Cortex of kidney (tissue), 1 donor: ENCODE measurements around the gene SRC.

Experiments
- DNase-seq: peaks from one replicate; lab custom pipeline; 2025; lab: John Stamatoyannopoulos, UW

Gene SRC

GRCh38 chr20:37383229-37383989 is 37.5 kb downstream of the SRC start:
- no peak for DNase-seq

DNA sequence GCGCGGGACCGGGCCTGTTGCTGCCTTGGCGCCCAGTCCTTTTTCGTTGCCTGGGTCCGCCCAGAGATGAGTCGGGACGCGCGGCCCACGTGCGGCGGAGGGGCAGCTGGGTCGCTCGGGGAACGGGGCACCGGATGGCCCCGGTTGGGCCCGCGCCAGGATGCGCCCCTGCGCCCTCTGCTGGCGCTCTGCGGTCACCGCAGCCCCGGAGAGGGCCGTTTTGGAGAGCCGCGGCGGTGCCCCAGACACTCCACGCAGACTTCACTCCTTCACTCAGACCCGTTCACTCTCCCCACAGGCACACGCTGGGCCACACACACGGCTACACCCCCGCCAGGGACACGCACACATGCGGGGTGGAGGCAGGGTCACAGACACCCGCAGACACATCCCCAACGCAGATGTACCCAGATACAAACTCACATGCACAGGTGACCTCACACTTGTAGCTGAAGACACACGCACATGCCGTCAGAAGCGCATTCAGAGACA is 38.8 kb downstream of the SRC start:
- DNase-seq: no peak

GRCh38 chr20:37385176-37385575 is 39.2 kb downstream of the SRC start:
- DNase-seq: no peak

DNA sequence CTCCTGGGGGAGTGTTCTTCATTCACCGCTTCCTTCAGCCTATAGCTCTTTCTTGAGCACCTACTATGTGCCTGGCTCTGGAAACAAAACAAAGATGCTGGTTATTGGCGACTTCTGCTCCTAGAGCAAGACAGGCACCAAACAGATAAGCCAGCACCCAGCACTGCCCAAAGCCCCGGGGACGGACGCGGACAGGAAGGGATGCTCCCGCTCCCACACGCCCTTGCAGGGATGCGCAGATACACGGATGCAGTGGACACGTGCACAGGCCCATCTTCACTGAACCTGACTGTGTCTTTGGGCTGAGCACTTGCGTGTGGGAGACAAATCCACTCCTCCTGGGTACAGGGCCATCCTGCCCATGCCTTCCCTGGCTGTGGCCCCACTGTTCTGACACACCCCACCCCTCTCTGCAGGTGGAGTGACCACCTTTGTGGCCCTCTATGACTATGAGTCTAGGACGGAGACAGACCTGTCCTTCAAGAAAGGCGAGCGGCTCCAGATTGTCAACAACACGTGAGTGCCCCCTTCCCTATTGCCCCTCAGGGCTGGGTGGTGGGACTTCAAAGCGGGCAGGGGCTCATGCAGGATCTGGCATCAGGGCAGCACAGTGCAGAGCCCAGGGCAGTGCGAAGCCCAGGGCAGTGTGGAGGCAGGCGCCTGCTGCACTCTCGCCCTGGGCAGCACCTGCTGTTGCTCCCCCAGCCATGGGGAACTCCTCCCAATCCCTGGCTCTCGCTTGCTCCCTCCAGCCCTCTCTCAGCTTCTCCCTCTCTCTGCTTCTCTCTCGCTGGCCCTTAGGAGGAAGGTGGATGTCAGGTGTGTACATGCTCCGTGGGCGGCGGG is 39.9 kb downstream of the SRC start:
- no peak for DNase-seq

- no peak for DNase-seq
Observed at GRCh38 chr20:37386505-37387251, 40.7 kb downstream of the SRC start.

DNA sequence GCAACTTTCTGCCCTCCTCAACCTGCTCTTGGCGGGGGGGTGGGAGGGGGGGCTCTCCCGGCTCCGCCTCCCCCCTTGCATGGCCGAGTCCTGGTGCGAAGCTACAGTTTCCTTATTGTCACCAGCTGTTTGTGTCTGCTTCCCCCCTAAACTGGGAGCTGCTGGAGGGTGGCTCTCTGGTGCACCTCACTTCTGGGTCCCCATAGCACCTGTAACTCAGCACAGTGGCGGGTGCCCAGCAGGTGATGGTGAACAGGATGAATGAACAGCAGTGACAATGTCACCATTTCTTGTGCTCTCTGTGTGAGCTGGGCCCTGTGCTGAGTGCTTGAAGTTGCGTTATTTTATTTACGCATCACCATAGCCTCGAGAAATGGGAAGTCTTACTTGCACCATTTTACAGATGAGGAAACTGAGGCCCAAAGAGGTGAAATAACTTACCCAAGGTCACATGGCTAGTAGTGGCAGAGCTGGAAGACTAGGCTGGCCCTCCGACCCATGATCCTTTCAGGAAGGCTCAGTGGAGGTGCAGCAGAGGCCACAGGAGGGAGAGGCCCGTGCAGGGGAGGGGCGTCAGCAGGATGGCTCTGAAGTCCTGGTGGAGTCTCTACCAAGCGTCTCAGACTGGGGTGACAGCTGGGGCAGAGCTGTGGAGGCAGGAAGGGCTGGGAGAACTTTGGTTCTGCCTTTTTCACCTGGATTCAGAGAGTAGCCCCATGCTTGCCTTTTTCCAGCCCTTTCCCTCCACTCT is 41.8 kb downstream of the SRC start:
- DNase-seq: no peak

DNA sequence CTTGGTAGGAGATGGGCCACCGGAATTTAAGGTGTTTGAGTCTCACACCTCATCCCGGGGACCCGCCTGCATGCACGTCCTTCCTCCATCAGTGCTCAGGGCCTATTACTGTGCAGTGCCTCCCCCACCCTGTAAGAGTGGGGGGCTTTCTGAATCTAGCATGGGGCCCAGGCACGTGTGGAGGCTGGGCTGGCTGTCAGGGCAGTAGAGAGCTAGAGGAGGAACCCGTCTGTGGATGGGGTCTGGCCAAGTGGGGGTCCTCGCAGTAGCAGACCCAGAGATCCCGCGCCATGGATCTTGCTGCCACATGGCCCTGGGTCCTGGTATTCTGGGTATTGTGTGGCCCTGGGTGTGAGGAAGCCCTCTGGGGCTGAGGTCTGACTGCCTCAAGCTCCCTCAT is 42.9 kb downstream of the SRC start:
- no peak for DNase-seq

DNA sequence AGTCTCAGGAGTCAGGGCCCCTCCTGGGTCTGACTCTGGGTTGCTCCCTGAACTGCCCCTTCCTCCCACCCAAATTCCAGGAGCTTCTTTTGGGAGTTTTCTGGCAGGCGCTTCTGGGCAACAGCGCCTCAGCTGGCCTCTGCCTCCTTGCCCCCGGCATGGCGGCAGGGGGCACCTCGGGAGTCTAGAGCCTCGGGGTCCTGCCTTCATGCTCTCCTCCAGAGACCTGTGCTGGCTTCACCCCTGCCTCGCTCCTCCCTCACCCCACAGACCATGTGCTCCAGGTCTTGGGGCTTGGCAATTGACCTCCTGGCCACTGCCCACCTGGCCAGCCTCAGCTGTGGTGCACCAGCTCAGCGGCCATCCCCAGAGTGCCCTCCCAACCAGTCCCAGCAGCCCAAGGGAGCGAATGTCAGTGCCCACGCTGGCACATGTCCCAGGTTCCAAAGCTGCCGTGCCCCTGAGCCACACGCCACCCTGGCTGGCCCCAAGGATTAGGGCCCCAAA is 43.4 kb downstream of the SRC start:
- no peak for DNase-seq

DNA sequence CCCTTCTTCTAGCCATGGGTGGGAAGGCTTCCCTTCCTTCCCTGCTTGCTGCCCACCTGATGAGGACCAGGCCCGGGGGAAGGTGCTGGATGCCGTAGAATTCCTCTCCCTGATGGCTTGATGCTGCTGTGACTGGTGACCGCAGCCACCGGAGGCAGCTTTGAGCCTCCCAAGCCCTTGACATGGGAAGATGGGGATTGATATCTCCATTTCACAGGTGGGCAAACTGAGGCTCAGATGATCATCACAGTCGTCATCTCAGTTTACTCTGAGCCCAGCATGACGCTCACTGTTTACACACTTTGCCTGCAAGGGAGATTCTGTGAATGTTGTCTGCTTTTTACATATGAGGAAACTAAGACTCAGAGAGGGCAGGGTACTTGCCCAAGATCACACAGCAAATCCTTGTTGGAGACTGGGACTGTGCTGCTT is 43.9 kb downstream of the SRC start:
- no peak for DNase-seq

- no peak for DNase-seq
Observed at GRCh38 chr20:37390503-37390890, 44.6 kb downstream of the SRC start.

GRCh38 chr20:37390891-37391525 is 45.1 kb downstream of the SRC start:
- no peak for DNase-seq

DNA sequence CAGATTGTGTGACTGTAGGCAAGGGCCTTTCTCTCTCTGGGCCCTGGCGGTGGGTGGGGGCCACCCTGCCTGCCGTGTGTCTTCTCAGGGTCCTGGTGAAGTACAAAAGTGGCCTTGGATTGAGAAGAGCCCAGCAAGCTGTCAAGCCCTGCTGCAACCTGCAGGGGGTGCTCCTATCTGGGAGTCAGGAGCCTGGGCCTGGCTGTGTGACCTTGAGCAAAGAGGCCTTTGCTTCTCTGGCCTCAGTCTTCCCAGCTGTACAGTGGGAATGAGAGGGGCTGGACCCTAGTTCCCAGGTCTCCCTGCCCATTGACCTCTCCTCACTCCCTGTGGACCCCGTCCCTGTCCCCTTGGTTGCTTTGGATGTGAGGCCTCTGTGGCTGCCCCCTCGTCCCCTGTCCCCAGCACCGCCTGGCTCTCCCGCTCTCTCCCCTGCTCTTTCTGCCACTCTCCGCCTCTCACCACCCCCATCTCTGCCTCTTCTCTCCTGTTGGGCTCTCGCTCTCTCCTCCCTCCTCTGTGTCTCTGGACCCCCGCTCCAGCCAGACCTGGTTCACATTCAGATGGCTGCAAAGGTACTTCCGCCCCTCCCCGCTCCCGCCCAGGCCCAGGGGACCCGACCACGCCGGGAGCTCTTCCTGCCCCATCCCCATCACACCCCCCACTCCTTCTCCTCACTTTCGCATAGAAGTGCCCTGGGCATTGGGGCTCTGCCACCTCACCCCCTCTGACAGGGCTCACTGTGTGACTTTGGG is 46.7 kb downstream of the SRC start:
- no peak for DNase-seq

- DNase-seq: no peak
Observed at GRCh38 chr20:37393196-37393862, 47.4 kb downstream of the SRC start.

DNA sequence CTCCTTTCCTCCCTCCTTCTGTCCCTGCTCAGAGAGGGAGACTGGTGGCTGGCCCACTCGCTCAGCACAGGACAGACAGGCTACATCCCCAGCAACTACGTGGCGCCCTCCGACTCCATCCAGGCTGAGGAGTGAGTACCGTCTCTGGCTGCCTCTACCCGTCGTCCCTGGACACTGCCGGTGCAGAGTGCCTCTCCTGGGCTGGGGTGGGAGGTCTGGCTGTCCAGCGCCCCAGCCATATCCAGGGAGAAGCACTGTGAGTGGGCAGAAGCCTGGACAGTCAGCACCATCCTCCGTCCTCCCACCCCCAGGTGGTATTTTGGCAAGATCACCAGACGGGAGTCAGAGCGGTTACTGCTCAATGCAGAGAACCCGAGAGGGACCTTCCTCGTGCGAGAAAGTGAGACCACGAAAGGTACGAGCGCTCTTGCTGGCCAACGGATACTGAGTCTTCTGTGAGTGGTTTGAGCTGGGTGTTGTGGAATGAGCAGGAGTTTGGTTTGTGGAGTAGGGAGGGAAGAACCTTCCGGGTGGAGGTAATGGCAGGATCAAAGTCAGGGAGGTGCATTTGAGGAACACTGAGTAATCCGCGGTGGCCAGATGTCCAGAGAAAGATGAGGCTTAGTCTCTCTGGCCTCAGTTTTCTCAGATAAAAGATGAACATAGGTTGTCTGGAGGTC is 48.1 kb downstream of the SRC start:
- no peak for DNase-seq

DNA sequence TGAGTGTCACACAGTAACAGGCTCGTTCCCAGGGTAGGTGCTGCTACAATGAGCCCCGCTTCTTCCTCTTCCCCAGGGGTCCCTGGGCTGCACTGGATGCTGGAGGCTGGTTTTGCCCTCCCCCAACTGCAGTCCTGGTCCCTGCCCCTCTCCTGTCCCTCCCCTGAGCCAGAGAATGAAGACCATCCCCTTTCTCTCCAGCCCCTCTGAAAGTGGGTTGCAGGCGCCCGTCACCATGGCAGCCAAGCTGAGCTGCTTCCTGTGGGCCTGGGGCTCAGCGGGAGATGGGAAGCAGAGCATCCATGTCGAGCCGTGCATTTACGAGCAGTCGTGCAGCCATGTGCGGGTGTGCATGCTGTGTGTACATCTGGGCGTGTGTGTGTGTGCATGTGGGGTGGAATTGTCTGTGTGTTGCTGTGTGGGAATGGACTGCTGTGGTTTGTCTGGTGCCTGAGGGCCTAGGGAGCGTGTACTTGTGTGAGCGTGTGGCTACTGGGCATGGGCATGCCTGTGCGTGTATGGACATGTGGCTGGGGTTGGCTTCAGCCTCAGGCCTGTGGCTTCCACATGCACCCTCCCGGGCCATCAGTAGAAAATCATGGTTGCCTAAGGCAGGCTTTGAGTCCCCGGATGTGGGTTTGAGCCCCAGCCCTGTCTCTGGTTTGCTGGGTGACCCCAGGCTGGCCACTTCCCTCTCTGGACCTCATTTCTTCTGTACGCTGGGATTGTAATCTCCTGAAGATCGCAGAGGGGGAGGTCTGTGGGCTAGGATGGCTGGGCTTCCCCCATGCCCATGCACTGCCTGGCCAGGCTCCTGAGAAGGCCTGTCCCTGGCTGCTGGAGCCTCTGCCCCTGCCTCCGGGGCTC is 48.8 kb downstream of the SRC start:
- no peak for DNase-seq

DNA sequence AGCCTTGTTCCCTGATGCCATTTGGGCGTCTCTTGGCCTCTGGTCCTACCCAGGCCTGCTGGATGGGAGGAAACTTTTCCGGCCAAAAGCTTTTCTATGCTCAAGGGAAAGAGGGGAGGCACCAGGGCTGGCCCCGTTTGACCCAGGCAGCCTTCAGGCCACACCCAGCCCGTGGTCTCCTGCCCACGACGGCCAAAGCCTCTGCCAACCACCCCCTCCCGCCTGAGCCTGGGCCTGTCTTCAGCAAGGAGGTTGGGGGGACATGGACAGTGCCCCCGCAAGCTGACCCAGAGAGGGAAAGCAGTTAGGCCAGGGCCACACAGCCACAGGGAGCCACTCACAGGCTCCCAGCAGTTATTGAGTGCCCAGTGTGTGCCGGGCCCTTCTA is 49.5 kb downstream of the SRC start:
- no peak for DNase-seq

GRCh38 chr20:37395921-37396415 is 50.0 kb downstream of the SRC start:
- no peak for DNase-seq
